Activated CD8-positive, alpha-beta memory T cell treated with anti-CD3 and anti-CD28 coated beads, Interleukin-2, amount 50 U/mL, for 1 hour (primary cell): ENCODE data around the gene SPATA31E1.
"Not testable (repeated sequence)": the region's sequence is repeated elsewhere in the genome, so short reads cannot be mapped to it uniquely, and the experiment has no call there.

Experiments
- DNase-seq: peaks from one replicate; pipeline ENCODE4 v3.0.0-alpha.2; 2020; ENCODE audit errors: extremely low read depth

Gene SPATA31E1

DNA sequence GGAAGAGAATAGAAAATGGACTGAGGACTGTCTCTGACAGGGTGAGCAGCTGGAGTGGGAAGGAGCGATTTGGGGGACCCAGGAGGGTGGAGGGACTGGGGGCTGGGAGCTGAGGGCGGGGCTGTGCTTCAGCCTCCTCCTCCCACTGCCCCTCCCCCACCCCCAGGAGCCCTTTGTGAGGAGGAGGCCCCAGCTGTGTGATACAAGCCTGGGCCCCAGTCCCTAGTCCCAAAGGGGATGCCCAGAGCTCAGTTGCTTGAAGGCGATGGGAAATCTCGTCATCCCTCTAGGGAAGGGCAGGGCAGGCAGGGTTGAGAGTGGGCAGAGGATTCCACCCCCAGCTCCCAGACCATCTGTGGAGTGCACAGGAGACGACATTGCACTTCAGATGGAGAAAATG is at the start of gene SPATA31E1:
SPATA31E1 (plus strand) TSS at position 251 of the 400 bp plus-strand sequence; CDS start at position 266, 15 bp downstream.
- DNase-seq: no peak

DNA sequence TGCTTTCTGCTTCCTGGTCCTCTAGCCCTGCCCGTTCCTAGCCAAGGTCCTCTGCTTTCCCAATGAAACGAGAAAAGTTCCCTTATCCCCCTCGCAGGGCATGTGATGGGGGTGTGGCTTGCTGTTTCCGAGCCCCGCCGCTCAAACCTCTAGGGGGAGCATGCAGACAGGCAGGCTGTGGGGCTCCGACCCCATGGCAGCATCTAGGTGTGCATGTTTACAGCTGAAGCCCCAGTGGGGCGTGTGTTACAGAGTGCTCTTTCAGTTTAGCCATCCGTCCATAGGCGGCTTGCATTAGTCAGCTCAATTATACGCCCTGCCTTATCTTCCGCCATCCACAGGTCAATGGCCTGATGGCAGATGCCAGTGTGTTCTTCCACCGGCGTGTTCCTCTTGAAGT is 48.3 kb upstream of the SPATA31E1 start:
- DNase-seq: no peak

DNA sequence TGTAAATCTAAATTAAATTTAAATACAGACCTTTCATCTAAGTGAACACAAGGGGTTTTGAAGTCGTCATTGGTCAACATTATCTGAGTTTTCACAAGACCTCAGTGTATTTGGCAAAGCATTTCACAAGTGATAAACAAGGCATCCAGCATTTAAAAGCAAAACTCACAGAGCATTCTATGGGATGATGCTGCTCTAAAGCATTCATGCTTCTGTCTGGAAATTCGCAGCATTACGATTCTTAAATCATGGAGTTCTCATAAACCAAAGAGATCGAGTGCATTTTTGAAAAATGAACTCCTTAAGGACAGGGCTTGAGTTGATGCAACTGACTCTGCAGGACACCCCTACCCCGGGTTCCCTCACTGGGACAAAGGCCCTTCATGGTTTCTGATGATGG is 46.1 kb upstream of the SPATA31E1 start:
- no peak for DNase-seq

GRCh38 chr9:87836951-87837705 is 45.5 kb upstream of the SPATA31E1 start:
- DNase-seq: no peak

GRCh38 chr9:87840134-87840533 is 42.5 kb upstream of the SPATA31E1 start:
- no peak for DNase-seq

DNA sequence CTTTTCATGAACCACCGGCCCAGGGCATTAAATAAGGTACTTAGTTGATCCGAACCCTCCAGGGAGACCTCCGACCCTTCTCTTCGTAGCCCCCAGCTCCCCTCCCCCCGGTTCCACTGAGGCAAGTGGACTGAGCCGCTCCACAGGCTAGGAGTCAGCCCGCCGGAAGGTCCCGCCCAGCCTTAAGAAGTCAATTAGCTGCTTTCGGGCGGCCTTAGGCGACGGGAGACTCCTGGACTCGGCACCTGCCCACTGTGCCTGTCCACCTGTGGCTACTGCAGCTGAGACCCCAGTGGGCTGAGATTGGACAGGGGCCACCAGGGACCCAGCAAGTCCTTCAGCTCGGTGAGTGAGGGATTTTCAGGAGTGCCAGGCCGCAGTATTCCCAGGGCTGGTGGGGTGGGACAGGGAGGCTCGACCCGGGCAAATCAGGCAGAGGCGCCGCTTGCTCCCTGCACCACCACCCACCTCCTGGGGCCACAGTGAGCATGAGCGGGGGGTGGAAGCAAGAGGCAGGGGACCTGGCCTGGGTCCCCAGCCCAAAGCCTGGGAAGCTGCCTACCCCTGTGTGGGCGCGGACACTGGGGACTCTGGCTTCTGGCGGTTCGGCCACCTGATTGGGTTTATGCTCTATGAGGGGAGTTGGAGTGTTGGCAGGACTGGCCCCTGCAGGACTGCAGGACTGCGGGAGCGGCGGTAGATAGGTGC is 39.6 kb upstream of the SPATA31E1 start:
- no peak for DNase-seq

- DNase-seq: no peak
Observed at GRCh38 chr9:87844506-87844905, 38.2 kb upstream of the SPATA31E1 start.

- DNase-seq: not testable (repeated sequence)
Observed at GRCh38 chr9:87847817-87848216, 34.9 kb upstream of the SPATA31E1 start.

- no peak for DNase-seq
Observed at GRCh38 chr9:87849144-87849758, 33.4 kb upstream of the SPATA31E1 start.

GRCh38 chr9:87850391-87850790 is 32.3 kb upstream of the SPATA31E1 start:
- DNase-seq: no peak

- not testable (repeated sequence) for DNase-seq
Observed at GRCh38 chr9:87851186-87851585, 31.5 kb upstream of the SPATA31E1 start.

DNA sequence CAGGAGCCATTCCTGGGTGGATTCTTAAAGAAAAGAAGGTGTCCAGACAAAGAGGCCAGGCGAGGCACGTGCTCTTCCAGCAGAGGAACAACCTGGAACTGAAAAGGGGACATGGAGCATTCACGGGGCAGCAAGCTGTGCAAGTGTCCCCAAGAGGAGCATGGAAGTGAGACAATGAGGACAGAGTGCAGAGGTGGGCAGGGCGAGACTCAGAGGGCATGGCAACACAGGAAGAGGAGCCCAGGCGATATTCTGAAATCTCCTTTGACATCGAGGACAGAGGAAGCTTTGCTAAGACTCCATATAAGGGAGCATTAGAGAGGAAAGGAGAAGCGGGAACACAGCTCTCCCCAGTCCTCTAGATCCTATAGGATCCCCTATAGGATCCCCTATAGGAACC is 29.4 kb upstream of the SPATA31E1 start:
- DNase-seq: no peak

DNA sequence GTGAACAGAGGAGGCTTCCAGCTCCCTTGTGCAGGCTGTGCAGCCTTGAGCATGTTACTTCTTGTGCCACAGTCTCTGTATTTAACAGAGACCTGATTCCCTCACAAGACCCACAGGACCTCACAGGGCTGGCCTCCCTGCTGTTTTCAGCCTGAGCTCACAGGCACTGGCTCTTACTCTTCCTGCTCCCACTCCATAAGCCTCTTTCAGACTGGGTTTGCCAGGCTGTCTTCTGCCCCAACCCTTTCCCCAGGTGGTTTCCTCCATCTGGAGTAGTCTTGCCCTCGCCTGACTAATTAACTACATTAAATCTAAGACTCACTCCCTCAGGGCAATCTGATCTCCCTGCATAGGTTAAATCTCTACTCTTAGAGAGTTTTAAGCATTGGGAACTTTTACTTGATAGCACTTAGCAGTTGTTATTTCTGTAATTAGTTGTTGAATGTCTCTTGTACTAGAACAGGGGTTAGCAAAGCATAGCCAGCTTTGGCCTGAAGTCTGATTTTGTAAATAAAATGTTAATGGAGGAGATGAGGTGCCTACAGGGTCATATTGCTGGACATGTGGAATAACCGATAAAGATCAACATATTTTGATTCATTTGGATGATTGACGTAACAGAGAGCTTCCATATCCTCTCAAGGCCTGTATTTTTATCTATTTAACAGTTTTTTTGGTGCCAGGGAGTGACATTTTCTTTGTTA is 28.6 kb upstream of the SPATA31E1 start:
- no peak for DNase-seq

DNA sequence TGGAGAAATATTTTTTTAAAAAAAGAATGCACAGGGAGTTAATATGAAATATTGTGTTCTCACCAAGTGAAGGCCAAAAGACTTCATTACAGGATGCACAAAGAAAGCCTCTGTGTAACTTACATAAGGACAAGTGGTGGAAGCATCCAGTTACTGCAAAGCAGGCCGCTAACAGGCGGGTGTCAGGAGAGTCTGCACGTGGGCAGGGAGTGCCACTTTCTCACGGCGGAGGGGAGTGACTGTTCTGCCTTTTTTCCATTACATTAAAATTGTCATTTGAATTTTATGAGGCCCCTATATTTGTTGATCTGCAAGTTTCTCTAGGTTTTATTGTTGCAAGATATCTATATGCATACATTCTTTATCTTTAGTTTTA is 28.1 kb upstream of the SPATA31E1 start:
- DNase-seq: no peak

GRCh38 chr9:87855061-87855460 is 27.6 kb upstream of the SPATA31E1 start:
- no peak for DNase-seq

- DNase-seq: no peak
Observed at GRCh38 chr9:87857141-87857947, 25.3 kb upstream of the SPATA31E1 start.

GRCh38 chr9:87857948-87858335 is 24.7 kb upstream of the SPATA31E1 start:
- DNase-seq: no peak

- no peak for DNase-seq
Observed at GRCh38 chr9:87859137-87859536, 23.5 kb upstream of the SPATA31E1 start.

- DNase-seq: no peak
Observed at GRCh38 chr9:87859786-87860185, 22.9 kb upstream of the SPATA31E1 start.

GRCh38 chr9:87861332-87861731 is 21.3 kb upstream of the SPATA31E1 start:
- DNase-seq: no peak

DNA sequence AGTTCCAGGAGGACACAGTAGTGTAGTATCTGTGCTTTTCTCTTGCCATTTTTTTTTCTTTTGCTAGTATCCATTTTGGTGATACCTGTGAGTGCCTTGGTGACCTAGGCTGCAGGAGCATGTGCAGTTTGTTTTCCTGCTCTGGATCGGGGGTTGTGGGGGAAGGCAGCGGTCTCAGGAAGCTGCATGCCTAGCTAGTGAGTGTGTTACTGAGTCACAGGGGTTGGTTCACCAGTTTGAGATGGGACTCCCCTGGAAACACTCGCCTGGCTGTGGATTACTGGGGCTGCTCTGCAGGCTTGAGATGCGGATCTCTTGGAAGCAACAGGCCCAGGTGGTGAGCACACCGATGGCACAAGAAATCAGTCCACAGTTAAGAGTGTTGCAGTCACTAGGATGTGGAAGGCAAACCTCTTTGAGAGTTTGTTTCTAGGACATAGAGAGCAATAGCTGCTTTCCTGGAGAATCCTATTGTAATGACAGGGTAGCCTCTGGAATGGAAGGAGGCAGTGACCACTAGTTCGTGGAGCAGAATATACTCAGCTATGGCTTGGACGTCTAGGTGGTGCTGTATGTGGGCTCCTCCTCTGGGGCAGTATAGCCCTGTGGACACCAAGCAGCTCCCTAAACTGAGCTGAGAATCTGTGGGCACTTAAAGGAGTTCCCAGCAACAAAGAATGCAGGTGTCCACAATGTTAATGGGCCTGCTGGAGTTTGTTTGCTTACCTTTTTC is 20.0 kb upstream of the SPATA31E1 start:
- DNase-seq: no peak
